Keratinocyte (primary cell): Measurements from ENCODE around the gene SAMD14. TPM values are rescaled to one million over a fixed set of nuclear protein-coding genes. Genes with fewer than 3 reads are reported as not detected.

ENCODE experiments used
- DNase-seq: peaks from one replicate; pipeline ENCODE4 v3.0.0-alpha.2; 2011; ENCODE audit warnings: low read depth, missing footprints, low spot score
- FAIRE-seq: peaks from 2 replicates; lab custom pipeline; 2011; peaks lifted over from hg19 to GRCh38; lab: Jason Lieb, UNC
- H2AFZ ChIP-seq: 2 replicates; pipeline ENCODE4 v1.6.0; 2012; ENCODE audit warnings: low read length, control low read depth, inconsistent platforms; ENCODE audit not compliant: control insufficient read depth
- H3K27ac ChIP-seq: 2 replicates; pipeline ENCODE4 v1.5.1; 2011; ENCODE audit warnings: low read length; ENCODE audit not compliant: control insufficient read depth, insufficient read depth
- H3K27me3 ChIP-seq: 3 replicates; pipeline ENCODE4 v1.6.0; 2011; ENCODE audit warnings: low read length; ENCODE audit not compliant: control insufficient read depth, insufficient read depth; ENCODE audit errors: extremely low read depth
- H3K36me3 ChIP-seq, 2 experiments: 2 replicates in 1 of 2; 3 replicates in 1 of 2; pipeline ENCODE4 v1.5.1; 2011; ENCODE audit warnings: low read length in 2 of 2, mild to moderate bottlenecking in 1 of 2; ENCODE audit not compliant: control insufficient read depth in 2 of 2, insufficient read depth in 2 of 2; ENCODE audit errors: extremely low read depth in 1 of 2
- H3K4me1 ChIP-seq: 3 replicates; pipeline ENCODE4 v1.5.1; 2011; ENCODE audit warnings: low read length; ENCODE audit not compliant: control insufficient read depth, insufficient read depth; ENCODE audit errors: extremely low read depth
- H3K4me2 ChIP-seq: 3 replicates; pipeline ENCODE4 v1.6.0; 2011; ENCODE audit warnings: low read depth, low read length; ENCODE audit not compliant: control insufficient read depth, insufficient read depth; ENCODE audit errors: extremely low read depth
- H3K4me3 ChIP-seq, 3 experiments: fragments of 200-600 bp in 1 of 3; sonication (generic) in 1 of 3; 2 replicates in 2 of 3; 3 replicates in 1 of 3; pipeline ENCODE4 v1.5.1; 2011 to 2016; ENCODE audit warnings: low read length in 3 of 3, mild to moderate bottlenecking in 3 of 3, control low read depth in 2 of 3, inconsistent platforms in 1 of 3, low read depth in 1 of 3, mixed read lengths in 1 of 3, mixed run types in 1 of 3, moderate library complexity in 1 of 3; ENCODE audit not compliant: control insufficient read depth in 2 of 3, insufficient read depth in 2 of 3; ENCODE audit errors: extremely low read depth in 1 of 3
- H3K79me2 ChIP-seq: 2 replicates; pipeline ENCODE4 v1.6.0; 2012; ENCODE audit warnings: low read length; ENCODE audit not compliant: control insufficient read depth, insufficient read depth
- H3K9ac ChIP-seq: 3 replicates; pipeline ENCODE4 v1.6.0; 2011; ENCODE audit warnings: low read length; ENCODE audit not compliant: control insufficient read depth, insufficient read depth; ENCODE audit errors: extremely low read depth
- H3K9me1 ChIP-seq: 3 replicates; pipeline ENCODE4 v1.6.0; 2011; ENCODE audit warnings: low read length; ENCODE audit not compliant: control insufficient read depth, insufficient read depth; ENCODE audit errors: extremely low read depth
- H3K9me3 ChIP-seq: 2 replicates; pipeline ENCODE4 v1.5.1; 2012; ENCODE audit warnings: low read depth, low read length; ENCODE audit not compliant: control insufficient read depth
- H4K20me1 ChIP-seq: 3 replicates; pipeline ENCODE4 v1.6.0; 2011; ENCODE audit warnings: low read length; ENCODE audit not compliant: control insufficient read depth, insufficient read depth; ENCODE audit errors: extremely low read depth
- EZH2 ChIP-seq: IDR thresholded peaks from one replicate; pipeline ENCODE4 v1.6.1; 2012; ENCODE audit warnings: inconsistent platforms, mild to moderate bottlenecking, low read length, moderate library complexity
- dilution Hi-C: fragments of 300-500 bp; cut with MboI; formaldehyde crosslinking; loops from one replicate; pipeline ENCODE4 v1.7.0; 2020; ENCODE audit warnings: low sequenced_read_pairs; ENCODE audit not compliant: extremely low pct_ligation_motif_present
- polyA plus RNA-seq, 5 experiments: library from polyadenylated mRNA; depleted of rRNA in 3 of 5; stranded (reverse) in 3 of 5; stranded (forward) in 1 of 5; unstranded in 1 of 5; fragments of >200 nt; gene quantifications; 1 replicate in 1 of 5; 2 replicates in 3 of 5; 3 replicates in 1 of 5; pipeline versions ENCODE4 v1.2.1 to v1.2.3, GENCODE V29; 2011 to 2012; ENCODE audit warnings: missing spikeins in 2 of 5, low read depth in 1 of 5, low replicate concordance in 1 of 5
- TF ChIP-seq, protein P1 (sequence below), 3 experiments: IDR thresholded peaks in 1 of 3; conservative IDR thresholded peaks in 1 of 3; optimal IDR thresholded peaks in 1 of 3; 2 replicates in 2 of 3; 3 replicates in 1 of 3; pipeline versions ENCODE3 to v1.5.1; 2011; ENCODE audit warnings: low read length in 3 of 3, mild to moderate bottlenecking in 3 of 3, moderate library complexity in 2 of 3, control low read depth in 1 of 3, inconsistent platforms in 1 of 3; ENCODE audit not compliant: insufficient read depth in 2 of 3; ENCODE audit errors: extremely low read depth in 1 of 3

The SAMD14 gene
- polyA plus RNA-seq, 1 donor (not counting 4 experiments of a cell fraction or from before 2014, with no cell fraction given) = not detected

DNA sequence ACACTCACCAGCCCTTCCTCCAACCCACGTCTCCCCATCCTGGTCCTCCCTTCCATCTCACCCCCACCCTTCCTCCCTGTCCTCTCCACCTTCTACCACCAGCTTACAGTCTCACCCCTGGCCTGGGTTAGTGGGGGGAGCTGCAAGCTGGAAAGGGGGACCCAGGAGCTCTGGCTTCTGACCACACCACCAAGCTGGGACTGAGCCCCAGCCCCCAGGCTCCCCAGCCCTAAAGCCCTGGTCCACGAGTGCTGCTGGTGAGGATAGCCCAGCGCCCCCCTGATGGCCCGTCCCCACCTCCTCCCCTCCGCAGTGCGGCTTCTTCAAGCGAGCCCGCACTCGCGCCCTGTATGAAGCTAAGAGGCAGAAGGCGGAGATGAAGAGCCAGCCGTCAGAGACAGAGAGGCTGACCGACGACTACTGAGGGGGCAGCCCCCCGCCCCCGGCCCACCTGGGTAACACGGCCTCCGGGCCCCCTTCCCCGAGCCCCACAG, 42.0 kb downstream of the SAMD14 start:
- Histone ChIP-seq H3K4me1 (no peaks in the 10 kb centered on the region), H3K4me3 (no peak overlapping the region), H3K9ac (no peak overlapping the region), H3K27me3 (no peaks in the 10 kb centered on the region), H3K9me3 (no peaks in the 10 kb centered on the region), H3K4me2 (no peak overlapping the region), H3K9me1 (no peaks in the 10 kb centered on the region), H2AFZ (no peak overlapping the region), H3K36me3 (peaks cover 38 to 49% of the 10 kb centered on the region in 2 experiments), H4K20me1 (peaks cover 61% of the 10 kb centered on the region), H3K79me2 (no peaks in the 10 kb centered on the region), H3K27ac (no peak overlapping the region)
- DNase-seq (no peak), FAIRE-seq (no peak)
- dilution Hi-C loops = no loop called here
- no peak for TF ChIP-seq EZH2
- TF ChIP-seq, protein P1, sequence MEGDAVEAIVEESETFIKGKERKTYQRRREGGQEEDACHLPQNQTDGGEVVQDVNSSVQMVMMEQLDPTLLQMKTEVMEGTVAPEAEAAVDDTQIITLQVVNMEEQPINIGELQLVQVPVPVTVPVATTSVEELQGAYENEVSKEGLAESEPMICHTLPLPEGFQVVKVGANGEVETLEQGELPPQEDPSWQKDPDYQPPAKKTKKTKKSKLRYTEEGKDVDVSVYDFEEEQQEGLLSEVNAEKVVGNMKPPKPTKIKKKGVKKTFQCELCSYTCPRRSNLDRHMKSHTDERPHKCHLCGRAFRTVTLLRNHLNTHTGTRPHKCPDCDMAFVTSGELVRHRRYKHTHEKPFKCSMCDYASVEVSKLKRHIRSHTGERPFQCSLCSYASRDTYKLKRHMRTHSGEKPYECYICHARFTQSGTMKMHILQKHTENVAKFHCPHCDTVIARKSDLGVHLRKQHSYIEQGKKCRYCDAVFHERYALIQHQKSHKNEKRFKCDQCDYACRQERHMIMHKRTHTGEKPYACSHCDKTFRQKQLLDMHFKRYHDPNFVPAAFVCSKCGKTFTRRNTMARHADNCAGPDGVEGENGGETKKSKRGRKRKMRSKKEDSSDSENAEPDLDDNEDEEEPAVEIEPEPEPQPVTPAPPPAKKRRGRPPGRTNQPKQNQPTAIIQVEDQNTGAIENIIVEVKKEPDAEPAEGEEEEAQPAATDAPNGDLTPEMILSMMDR (optimal IDR thresholded peaks at IDR 0.05 in 1 of 3, IDR thresholded peaks at IDR 0.05 in 1 of 3, conservative IDR thresholded peaks at IDR 0.05 in 1 of 3; ENCODE audit: extremely low read depth in 1 of 3, insufficient read depth in 2 of 3, low read length in 3 of 3) = no peak

DNA sequence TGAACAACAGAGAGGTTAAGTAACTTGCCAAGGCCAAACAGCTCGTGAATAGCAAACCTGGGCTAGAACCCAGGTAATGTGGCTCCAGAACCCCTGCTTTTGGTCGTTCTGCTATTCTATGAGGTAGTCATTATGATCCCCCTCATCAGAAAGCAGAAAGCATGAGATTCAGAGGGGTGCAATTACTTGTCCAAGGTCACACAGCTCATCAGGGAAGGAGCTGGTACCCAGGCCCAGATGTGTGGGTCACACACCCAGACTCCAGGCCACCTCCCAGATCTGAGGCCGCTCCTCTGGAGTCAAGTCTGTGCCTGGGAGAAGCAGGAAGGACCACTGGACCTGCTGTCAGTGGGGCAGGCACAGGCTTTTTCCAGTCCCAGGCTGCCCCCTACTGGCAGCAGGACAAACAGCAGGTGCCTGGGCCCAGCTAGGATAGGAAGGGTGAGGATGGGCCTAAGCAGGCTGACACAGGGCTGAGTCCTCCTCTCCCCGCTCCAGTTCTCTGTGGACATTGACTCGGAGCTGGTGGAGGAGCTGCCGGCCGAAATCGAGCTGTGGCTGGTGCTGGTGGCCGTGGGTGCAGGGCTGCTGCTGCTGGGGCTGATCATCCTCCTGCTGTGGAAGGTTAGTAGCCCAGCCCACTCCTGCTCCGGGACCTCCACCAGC, 42.6 kb downstream of the SAMD14 start:
- dilution Hi-C loops = no loop called here
- no peak overlapping the region for H3K4me3 ChIP-seq
- no peaks in the 10 kb centered on the region for H3K9me3 ChIP-seq
- DNase-seq (no peak), FAIRE-seq (peak; percentile 46)
- H3K9ac ChIP-seq = no peak overlapping the region
- TF ChIP-seq EZH2 = no peak
- TF ChIP-seq, protein P1 (optimal IDR thresholded peaks at IDR 0.05 in 1 of 3, IDR thresholded peaks at IDR 0.05 in 1 of 3, conservative IDR thresholded peaks at IDR 0.05 in 1 of 3; ENCODE audit: extremely low read depth in 1 of 3, insufficient read depth in 2 of 3, low read length in 3 of 3) = peak; percentile 89 to 95 (median 95)
- H3K27ac ChIP-seq = no peak overlapping the region
- H3K36me3 ChIP-seq = peaks cover 41 to 52% of the 10 kb centered on the region in 2 experiments
- H3K4me2 ChIP-seq = no peak overlapping the region
- H3K4me1 ChIP-seq = no peaks in the 10 kb centered on the region
- H4K20me1 ChIP-seq = peaks cover 56% of the 10 kb centered on the region
- H3K79me2 ChIP-seq = no peaks in the 10 kb centered on the region
- H3K9me1 ChIP-seq = no peaks in the 10 kb centered on the region
- no peak overlapping the region for H2AFZ ChIP-seq
- H3K27me3 ChIP-seq = no peaks in the 10 kb centered on the region
